Measurements from ENCODE around the gene EHBP1. TPM values are rescaled to one million over a fixed set of nuclear protein-coding genes. Genes with fewer than 3 reads are reported as not detected.

EHBP1 gene
- total RNA-seq, 6 donors from 2014 or later = 36.2 to 78.5 (median 43.2) TPM

DNA sequence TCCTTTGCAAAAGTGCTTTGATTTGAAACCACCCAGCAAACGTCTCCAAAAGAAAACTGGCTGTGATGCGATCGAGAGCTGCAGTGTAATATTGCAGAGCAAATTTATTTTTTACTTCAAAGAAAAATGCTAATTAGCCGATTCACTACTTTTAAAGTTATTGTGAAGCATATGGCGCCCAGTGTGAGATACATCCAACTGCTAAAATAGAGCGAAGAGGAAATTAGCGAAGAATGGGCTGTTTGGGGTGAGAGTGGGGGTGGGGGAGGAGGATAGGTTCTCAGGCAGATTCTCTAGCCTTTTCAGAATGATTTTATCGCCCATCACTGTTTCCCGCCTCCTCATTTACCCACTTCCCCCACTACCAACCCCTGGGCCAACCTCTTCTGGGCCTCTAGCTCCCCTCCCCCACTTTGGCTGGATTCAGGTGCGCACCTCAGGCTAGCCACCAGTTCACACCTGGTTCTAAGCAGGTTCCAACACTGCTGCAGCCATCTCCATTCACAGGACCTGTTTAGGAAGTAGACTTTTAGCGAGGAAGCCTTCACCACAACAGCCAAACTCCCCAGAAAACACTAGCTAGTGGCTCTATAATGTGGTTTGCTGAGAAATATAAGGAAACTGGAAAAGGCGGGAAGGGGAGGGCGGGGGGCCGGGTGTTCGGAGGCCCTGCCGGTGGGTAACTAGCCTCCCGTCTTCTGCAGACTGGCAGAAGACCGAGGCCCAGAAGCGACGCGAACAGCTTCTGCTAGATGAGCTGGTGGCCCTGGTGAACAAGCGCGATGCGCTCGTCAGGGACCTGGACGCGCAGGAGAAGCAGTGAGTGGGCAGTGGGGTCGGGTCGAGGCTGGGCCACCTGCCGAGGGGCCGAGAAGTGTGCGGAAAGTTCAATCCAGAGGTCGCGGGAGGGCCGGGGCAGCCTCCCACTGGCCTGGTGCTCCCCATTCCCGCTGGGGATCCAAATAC lies 339.1 kb downstream of the EHBP1 start:
- peaks cover 0 to 4% (median 0%) of the 10 kb centered on the region in 4 donors for H3K36me3 ChIP-seq
- H3K4me1 ChIP-seq = peaks cover 10 to 27% (median 23%) of the 10 kb centered on the region in 4 donors
- no peaks in the 10 kb centered on the region for H3K9me3 ChIP-seq
- no peak overlapping the region for H3K27ac ChIP-seq
- peak in 1 of 2 donors; percentile 22 for ATAC-seq (ENCODE audit: low FRiP score in 2 of 2)
- no peak overlapping the region for H3K4me3 ChIP-seq
- H3K27me3 ChIP-seq = peaks cover 0 to 30% (median 19%) of the 10 kb centered on the region in 4 donors
- WGBS, 2 donors = 93 to 96% methylated on average over 31 to 36 of the region's 36 CpGs
- DNase-seq = peak in 1 of 2 donors; percentile 72
- TF ChIP-seq, protein P1, sequence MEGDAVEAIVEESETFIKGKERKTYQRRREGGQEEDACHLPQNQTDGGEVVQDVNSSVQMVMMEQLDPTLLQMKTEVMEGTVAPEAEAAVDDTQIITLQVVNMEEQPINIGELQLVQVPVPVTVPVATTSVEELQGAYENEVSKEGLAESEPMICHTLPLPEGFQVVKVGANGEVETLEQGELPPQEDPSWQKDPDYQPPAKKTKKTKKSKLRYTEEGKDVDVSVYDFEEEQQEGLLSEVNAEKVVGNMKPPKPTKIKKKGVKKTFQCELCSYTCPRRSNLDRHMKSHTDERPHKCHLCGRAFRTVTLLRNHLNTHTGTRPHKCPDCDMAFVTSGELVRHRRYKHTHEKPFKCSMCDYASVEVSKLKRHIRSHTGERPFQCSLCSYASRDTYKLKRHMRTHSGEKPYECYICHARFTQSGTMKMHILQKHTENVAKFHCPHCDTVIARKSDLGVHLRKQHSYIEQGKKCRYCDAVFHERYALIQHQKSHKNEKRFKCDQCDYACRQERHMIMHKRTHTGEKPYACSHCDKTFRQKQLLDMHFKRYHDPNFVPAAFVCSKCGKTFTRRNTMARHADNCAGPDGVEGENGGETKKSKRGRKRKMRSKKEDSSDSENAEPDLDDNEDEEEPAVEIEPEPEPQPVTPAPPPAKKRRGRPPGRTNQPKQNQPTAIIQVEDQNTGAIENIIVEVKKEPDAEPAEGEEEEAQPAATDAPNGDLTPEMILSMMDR (IDR thresholded peaks at IDR 0.05) = no peak
- TF ChIP-seq EP300 (IDR thresholded peaks at IDR 0.05) (no peak), POLR2AphosphoS5 (IDR thresholded peaks at IDR 0.05) (no peak), POLR2A (IDR thresholded peaks at IDR 0.05) (no peak)

DNA sequence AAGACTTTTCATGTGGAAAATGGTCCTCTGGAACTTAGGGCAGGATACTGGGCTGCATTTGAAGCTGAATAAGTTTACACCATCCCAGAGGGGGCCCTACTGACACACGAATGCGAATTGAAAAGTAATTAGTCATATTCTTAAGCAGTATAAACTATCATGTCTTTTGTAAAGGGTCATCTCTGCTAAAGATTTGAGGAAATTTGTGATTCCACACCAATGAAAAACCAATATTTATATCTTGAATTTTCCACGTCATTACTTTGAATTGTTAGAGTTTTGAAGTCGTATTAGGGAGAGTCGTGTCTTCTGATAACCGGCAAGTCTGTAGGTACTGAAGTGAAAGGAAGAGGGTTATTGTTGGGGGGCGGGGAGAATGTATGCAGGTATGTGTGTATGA lies 341.0 kb downstream of the EHBP1 start:
- ATAC-seq (ENCODE audit: low FRiP score in 2 of 2) = no peak
- TF ChIP-seq POLR2AphosphoS5 (IDR thresholded peaks at IDR 0.05) (no peak), EP300 (IDR thresholded peaks at IDR 0.05) (no peak), POLR2A (IDR thresholded peaks at IDR 0.05) (no peak)
- TF ChIP-seq, protein P1 (IDR thresholded peaks at IDR 0.05) = no peak
- Histone ChIP-seq H3K36me3 (peaks cover 0 to 4% (median 0%) of the 10 kb centered on the region in 4 donors), H3K4me1 (peaks cover 27 to 46% (median 42%) of the 10 kb centered on the region in 4 donors), H3K9me3 (no peaks in the 10 kb centered on the region), H3K4me3 (no peak overlapping the region), H3K27ac (no peak overlapping the region), H3K27me3 (peaks cover 0 to 47% (median 31%) of the 10 kb centered on the region in 4 donors)
- no peak for DNase-seq
- 93 to 94% methylated on average over 7 of the region's 7 CpGs for WGBS, 2 donors

DNA sequence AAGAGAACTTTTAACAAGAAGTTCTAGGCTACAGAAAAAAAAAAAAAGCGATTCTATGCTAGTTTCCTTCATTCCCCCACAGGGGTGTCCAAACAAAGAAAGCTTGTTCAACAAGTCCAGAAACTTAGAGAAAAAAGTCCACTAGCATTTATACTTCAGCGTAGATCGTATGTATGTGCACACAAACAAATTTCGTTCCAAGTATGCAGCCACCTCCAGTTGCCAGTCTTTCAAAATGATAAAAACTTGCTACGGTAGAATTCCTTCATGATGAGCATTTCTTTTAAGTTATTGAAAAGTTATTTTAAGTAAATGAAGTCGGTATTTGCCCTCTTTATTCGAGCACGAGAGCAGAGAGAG lies 341.4 kb downstream of the EHBP1 start:
- Histone ChIP-seq H3K4me1 (peaks cover 27 to 50% (median 44%) of the 10 kb centered on the region in 4 donors), H3K27me3 (peaks cover 0 to 50% (median 33%) of the 10 kb centered on the region in 4 donors), H3K4me3 (no peak overlapping the region), H3K27ac (no peak overlapping the region), H3K36me3 (peaks cover 0 to 4% (median 0%) of the 10 kb centered on the region in 4 donors), H3K9me3 (no peaks in the 10 kb centered on the region)
- DNase-seq = no peak
- ATAC-seq (ENCODE audit: low FRiP score in 2 of 2) = no peak
- no peak for TF ChIP-seq EP300 (IDR thresholded peaks at IDR 0.05)
- TF ChIP-seq POLR2AphosphoS5 (IDR thresholded peaks at IDR 0.05) = no peak
- TF ChIP-seq, protein P1 (IDR thresholded peaks at IDR 0.05) = no peak
- TF ChIP-seq POLR2A (IDR thresholded peaks at IDR 0.05) = no peak
- WGBS, 2 donors = 58 to 68% methylated on average over 8 of the region's 8 CpGs

DNA sequence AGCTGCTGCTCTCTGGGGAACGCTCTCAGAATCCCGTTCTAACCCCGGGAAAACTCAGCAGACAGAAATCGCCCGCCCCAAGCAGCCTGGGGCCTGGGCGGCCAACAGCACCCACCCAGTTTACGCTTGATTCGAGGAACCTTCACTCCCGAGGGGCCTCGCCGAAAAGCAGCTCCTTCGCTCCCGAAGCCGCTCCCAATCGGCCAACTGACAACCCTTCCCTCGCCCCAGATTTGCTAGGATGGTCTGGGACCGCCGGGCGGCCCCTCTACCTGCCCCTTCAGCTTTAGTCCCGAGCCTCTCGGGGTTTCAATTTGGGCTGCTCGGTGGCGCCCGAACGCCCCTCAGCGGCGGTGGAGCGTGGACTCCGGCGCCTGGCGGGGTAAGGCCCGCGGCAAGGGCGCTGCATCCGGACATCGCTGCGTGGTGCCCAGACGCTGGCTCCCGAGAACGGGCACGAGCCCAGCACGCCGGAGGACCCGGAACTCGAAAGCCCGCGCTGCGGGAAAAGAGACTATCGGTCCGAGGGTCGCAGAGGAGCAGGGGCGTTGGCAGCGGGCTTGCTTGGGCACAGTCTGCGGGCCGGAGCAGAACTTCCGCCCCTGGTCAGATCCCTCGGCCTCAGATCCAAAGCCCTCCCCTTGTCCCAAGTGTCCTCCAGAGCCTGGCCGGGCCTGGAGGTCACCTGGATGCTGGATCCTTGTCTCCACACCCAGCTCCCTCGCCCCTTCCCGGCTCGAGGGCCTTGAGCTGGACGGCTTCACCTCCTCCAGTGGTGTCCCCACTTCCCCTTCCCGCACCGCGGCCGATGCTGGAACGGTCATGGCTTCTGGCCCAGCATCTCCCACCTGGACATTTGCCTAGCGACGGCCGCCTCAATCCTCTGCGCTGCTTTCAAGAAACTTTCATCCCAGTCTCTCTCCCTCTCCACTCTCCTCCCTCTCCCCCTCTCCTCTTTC lies 342.1 kb downstream of the EHBP1 start:
- Histone ChIP-seq H3K27ac (no peak overlapping the region), H3K36me3 (peaks cover 0 to 4% (median 0%) of the 10 kb centered on the region in 4 donors), H3K9me3 (no peaks in the 10 kb centered on the region), H3K4me3 (peak overlapping the region in 3 of 4 donors; percentile 4 to 26 (median 5)), H3K27me3 (peaks cover 0 to 56% (median 35%) of the 10 kb centered on the region in 4 donors), H3K4me1 (peaks cover 27 to 56% (median 46%) of the 10 kb centered on the region in 4 donors)
- DNase-seq = peak in 1 of 2 donors; percentile 84
- 35 to 46% methylated on average over 62 to 64 of the region's 71 CpGs for WGBS, 2 donors
- ATAC-seq (ENCODE audit: low FRiP score in 2 of 2) = peak in 1 of 2 donors; percentile 9
- TF ChIP-seq, protein P1 (IDR thresholded peaks at IDR 0.05) = no peak
- TF ChIP-seq POLR2A (IDR thresholded peaks at IDR 0.05) (no peak), POLR2AphosphoS5 (IDR thresholded peaks at IDR 0.05) (no peak), EP300 (IDR thresholded peaks at IDR 0.05) (no peak)

Data from upper lobe of left lung (tissue), 6 donors.